ENCODE measurements around the gene SNRPD3. TPM values are rescaled to one million over a fixed set of nuclear protein-coding genes. Genes with fewer than 3 reads are reported as not detected.

Gene SNRPD3
- total RNA-seq, 1 donor from 2014 or later = 66.8 TPM

DNA sequence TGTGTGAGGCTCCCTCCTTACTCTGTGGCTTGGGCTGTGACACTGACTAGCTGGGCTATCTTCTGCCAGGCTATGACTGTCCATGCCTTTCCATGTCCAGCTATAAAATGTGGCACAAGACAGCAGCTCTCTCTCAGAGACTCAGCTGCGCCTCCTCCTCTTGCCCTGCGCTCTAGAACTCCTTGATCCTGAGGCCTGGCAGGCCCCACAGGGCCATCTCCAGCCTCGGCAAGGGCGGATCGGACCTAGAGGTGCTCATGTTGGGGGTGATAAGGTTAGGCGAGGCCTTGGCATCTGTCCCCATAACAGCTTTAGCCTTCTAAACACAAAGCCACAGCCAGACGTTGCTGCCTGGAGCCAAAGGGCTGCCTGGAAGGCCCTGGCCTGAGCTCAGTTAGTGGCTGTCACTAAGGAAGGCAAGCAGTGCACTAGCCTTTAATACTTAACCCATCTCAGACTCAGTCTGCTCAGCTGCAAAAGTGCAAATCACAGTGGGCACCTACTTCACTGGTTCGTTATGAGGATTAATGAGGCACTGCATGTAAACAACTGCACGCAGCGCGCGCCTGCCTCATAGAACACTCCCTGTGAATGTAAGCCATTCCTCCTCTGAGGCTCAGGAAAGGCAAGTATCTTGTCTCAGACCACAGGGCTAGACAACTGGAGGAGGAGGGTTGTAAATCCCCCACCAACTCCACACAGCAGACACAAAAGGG is 2.0 kb upstream of the SNRPD3 start:
- H3K27me3 ChIP-seq (ENCODE audit: low read depth) = no peaks in the 10 kb centered on the region
- ATAC-seq = no peak
- H3K27ac ChIP-seq = peak overlapping the region; percentile 94
- TF ChIP-seq, protein P1, sequence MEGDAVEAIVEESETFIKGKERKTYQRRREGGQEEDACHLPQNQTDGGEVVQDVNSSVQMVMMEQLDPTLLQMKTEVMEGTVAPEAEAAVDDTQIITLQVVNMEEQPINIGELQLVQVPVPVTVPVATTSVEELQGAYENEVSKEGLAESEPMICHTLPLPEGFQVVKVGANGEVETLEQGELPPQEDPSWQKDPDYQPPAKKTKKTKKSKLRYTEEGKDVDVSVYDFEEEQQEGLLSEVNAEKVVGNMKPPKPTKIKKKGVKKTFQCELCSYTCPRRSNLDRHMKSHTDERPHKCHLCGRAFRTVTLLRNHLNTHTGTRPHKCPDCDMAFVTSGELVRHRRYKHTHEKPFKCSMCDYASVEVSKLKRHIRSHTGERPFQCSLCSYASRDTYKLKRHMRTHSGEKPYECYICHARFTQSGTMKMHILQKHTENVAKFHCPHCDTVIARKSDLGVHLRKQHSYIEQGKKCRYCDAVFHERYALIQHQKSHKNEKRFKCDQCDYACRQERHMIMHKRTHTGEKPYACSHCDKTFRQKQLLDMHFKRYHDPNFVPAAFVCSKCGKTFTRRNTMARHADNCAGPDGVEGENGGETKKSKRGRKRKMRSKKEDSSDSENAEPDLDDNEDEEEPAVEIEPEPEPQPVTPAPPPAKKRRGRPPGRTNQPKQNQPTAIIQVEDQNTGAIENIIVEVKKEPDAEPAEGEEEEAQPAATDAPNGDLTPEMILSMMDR (IDR thresholded peaks at IDR 0.05) = no peak
- H3K36me3 ChIP-seq = peaks cover 37% of the 10 kb centered on the region
- peak overlapping the region; percentile 76 for H3K4me3 ChIP-seq
- no peak for DNase-seq
- H3K9me3 ChIP-seq = no peaks in the 10 kb centered on the region
- intact Hi-C loops (cut with DNase I) = no loop called here
- peaks cover 66% of the 10 kb centered on the region for H3K4me1 ChIP-seq

DNA sequence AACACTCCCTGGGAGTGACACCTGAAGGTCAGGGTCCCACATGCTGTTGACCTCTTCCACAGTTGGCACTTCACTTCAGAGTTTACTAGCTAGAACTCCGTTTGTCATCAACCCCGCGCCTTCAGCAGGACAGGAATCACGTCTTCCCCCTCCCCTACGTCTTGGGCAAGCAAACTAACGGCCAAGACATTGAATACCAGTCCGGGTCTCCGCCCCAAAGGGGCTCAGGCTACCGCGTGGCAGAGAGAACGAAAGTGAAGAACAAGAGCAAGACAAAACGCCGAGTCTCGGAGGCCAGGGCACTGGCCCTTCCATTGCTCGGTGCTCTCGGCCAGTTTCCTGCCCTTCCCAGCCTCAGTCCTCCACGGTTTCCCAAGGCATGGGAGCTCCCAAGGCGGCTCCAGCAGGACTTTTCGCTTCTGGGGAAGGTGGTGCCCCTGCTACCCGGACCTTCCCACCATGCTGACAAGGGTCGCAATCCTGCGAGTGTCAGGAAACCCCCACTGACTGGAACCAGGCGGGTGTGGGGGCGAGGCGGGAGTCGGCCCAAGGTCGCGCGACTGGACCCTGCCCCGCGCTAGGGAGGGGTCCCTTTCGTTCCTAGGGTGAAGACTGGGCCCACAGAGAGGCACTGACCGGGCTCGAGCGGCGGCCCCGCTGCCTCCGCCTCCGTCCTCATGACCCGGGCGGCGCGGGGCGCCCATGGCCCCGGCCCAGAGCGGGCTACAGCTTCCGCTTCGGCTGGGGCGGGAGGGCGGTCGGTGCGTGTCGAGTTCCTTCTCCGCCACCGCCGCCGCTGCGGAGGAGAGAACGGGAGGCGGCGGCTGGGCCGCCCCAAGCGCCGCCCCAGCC is 1.3 kb upstream of the SNRPD3 start, which contains the start of gene GUCD1:
Gene GUCD1 (minus strand): TSS at position 826 of the 852 bp plus-strand sequence. CDS start 147 bp downstream, at position 679.
- Histone ChIP-seq H3K9me3 (no peaks in the 10 kb centered on the region), H3K27ac (peak within 1 kb of the TSS; percentile 94), H3K4me1 (peaks cover 61% of the 10 kb centered on the region), H3K36me3 (peaks cover 37% of the 10 kb centered on the region), H3K4me3 (peak within 1 kb of the TSS; percentile 76), H3K27me3 (ENCODE audit: low read depth) (no peaks in the 10 kb centered on the region)
- TF ChIP-seq, protein P1 (IDR thresholded peaks at IDR 0.05) = no peak
- intact Hi-C loops (cut with DNase I) = no loop called here
- ATAC-seq (peak; percentile 0 to 2), DNase-seq (peak; percentile 54)

DNA sequence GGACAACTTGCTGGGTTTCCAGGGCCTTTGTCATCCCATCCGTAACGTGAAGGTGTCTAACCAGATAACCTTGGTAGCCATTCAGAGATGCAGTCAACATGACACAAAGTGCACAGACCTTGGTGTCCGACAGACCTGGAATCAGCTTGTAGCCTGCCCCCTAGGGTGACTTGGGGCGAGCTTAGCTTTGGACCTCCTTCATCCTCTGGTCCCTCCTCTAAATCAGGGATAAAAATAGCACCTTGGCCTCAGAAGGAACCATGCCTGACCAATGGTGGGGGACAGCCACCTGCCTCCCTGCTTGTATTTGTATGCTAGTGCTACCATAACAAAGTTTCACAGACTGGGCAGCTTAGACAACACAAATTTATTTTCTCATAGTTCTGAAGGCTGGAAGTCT is 3.7 kb downstream of the SNRPD3 start:
- Histone ChIP-seq H3K36me3 (peaks cover 62% of the 10 kb centered on the region), H3K4me1 (peaks cover 34% of the 10 kb centered on the region), H3K9me3 (no peaks in the 10 kb centered on the region), H3K27ac (no peak overlapping the region), H3K4me3 (no peak overlapping the region), H3K27me3 (ENCODE audit: low read depth) (no peaks in the 10 kb centered on the region)
- ATAC-seq = no peak
- TF ChIP-seq, protein P1 (IDR thresholded peaks at IDR 0.05) = no peak
- no peak for DNase-seq
- intact Hi-C loops (cut with DNase I) = no loop called here

DNA sequence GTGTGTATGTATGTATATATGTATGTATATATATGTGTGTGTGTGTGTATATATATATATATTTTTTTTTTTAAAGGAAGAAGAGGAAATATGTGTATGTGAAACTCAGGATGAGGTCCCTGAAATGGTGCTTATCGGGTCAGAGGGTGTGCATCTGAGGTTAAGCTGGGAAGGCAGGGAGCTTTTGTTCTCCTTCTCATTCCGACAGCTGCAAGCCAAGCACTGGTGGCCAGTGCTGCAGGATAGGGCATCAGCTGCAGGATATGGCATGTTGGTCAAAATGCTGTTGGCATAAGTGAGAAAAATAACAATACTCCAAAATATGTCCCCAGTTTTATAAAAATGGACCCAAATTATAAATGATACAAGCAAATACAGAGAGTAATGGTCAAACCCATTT is 7.4 kb downstream of the SNRPD3 start:
- Histone ChIP-seq H3K36me3 (peaks cover 73% of the 10 kb centered on the region), H3K4me1 (peaks cover 42% of the 10 kb centered on the region), H3K9me3 (no peaks in the 10 kb centered on the region), H3K27ac (no peak overlapping the region), H3K27me3 (ENCODE audit: low read depth) (no peaks in the 10 kb centered on the region), H3K4me3 (no peak overlapping the region)
- DNase-seq (no peak), ATAC-seq (no peak)
- intact Hi-C loops (cut with DNase I) = no loop called here
- TF ChIP-seq, protein P1 (IDR thresholded peaks at IDR 0.05) = no peak

DNA sequence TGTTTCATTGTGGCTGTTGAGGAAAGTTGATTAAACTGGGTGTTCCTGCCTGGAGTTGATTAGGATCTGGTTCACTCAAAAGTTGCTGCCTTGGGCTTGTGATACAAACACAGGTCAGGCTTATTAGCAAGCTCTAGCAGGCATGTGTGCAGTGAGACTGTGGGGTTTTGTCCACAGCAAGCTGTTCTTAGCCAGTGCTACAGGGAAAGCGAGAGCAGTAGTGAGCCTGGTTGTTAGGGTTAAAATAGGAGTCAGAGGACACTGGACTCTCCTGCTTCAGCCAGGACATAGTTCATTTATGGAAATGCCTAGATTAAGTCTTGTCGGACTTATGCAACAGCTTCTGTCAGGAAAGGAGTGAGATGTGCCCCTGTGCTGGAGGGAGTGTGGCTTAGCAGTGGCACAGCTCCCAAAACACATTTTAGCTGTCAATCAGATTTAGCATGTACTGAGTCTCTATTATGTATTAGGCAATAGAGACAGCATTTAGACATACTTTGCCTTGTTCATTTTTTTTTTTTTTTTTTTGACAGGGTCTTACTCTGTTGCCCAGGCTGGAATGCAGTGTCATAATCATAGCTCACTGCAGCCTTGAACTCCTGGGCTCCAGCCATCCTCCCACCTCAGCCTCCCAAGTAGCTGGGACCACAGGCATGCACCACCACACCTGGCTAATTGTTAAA is 8.7 kb downstream of the SNRPD3 start:
- ATAC-seq = no peak
- Histone ChIP-seq H3K27ac (no peak overlapping the region), H3K36me3 (peaks cover 73% of the 10 kb centered on the region), H3K4me1 (peaks cover 42% of the 10 kb centered on the region), H3K9me3 (no peaks in the 10 kb centered on the region), H3K27me3 (ENCODE audit: low read depth) (no peaks in the 10 kb centered on the region), H3K4me3 (no peak overlapping the region)
- intact Hi-C loops (cut with DNase I) = no loop called here
- TF ChIP-seq, protein P1 (IDR thresholded peaks at IDR 0.05) = no peak
- DNase-seq = no peak

Data from lower lobe of right lung (tissue), 2 donors.